ENCODE results near the gene CPSF4L.

CPSF4L gene

DNA sequence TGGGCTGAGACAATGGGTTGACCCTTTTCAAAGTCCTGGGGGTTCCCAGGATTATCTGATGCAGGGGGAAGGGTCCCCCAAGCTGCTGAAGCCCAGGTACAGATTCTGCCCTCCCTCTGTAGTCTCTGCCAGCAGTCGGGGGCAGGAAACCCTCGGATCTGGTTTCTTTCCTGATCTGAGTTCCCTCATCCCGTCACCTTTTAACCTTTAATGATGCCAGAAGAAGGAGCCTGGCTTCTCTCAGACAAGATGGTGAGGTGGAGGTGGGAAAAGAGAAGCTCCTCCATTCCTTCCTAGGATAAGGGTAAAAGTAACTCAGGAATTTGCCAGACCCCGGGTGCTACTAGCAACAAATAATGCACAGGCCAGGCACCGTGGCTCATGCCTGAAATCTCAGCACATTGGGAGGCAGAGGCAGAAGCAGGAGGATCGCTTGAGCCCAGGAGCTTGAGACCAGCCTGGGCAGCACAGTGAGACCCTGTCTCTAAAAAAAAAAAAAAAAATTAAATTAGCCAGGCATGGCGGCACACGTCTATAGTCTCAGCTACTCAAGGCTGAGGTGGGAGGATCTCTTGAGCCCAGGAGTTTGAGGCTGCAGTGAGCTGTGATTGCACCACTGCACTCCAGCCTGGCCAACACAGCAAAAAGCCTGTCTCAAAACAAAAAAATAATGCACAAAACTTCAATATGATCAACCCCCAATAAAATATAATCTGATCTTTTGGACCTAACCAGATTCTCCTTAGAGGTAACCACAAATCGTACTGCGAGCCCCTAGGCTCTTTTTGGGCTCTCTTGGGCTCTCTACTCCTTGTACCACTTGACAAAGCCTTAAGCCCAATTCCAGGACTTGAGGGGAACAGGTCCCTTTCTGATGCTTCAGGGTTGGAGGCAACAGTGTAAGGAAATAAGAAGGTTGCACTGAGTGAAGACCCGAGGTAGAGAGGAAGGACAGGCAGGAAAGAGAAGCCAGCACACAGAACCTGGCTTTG is 44.5 kb upstream of the CPSF4L start:
- DNase-seq (ENCODE audit: low spot score) = no peak
- Histone ChIP-seq H3K27ac (peak overlapping the region; percentile 81 to 100), H3K4me3 (peak overlapping the region; percentile 100)
- TF ChIP-seq, protein P1, sequence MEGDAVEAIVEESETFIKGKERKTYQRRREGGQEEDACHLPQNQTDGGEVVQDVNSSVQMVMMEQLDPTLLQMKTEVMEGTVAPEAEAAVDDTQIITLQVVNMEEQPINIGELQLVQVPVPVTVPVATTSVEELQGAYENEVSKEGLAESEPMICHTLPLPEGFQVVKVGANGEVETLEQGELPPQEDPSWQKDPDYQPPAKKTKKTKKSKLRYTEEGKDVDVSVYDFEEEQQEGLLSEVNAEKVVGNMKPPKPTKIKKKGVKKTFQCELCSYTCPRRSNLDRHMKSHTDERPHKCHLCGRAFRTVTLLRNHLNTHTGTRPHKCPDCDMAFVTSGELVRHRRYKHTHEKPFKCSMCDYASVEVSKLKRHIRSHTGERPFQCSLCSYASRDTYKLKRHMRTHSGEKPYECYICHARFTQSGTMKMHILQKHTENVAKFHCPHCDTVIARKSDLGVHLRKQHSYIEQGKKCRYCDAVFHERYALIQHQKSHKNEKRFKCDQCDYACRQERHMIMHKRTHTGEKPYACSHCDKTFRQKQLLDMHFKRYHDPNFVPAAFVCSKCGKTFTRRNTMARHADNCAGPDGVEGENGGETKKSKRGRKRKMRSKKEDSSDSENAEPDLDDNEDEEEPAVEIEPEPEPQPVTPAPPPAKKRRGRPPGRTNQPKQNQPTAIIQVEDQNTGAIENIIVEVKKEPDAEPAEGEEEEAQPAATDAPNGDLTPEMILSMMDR (IDR thresholded peaks at IDR 0.05) = no peak

DNA sequence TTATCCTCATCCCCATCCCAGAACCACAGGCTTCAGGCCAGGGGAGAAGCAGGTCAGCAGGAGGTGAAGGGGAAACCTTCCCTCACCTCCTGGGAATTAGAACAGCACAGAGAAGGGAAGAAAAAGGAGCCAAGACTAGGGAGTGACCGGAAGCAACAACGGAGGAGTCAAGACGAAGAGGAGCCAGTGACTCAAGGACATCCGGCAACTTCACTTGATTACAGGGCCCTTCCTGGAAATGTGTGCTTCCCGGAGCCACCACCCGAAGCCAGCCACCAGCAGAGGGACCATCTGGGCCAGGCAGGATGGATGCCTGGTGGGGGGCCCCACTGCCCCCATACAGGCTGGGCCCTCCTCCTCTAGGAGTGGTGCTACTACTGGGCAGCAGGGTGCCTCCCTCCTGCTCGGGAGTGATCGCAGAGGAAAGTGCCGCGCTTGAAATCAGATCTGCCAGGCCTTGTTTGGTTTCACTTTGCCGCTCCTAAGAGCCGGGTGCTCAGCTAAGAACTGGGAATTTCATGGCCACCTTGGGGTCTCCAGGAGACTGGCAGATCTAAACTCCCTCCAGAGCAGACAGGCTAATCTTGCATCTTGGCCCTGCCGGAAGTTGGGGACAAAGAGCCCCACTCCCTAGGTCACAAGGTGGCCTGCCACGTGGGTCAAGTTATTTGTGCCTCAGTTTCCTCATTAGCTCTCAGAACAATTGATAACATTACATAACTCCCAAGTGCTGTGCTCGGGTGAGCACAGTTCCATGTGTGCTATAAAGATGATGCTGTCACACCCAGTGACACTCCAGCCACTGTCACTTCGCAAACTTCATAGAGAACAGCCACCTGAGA is 43.5 kb upstream of the CPSF4L start:
- TF ChIP-seq, protein P1 (IDR thresholded peaks at IDR 0.05) = no peak
- DNase-seq (ENCODE audit: low spot score) = peak; percentile 90
- Histone ChIP-seq H3K27ac (peak overlapping the region; percentile 81 to 100), H3K4me3 (peak overlapping the region; percentile 70)

DNA sequence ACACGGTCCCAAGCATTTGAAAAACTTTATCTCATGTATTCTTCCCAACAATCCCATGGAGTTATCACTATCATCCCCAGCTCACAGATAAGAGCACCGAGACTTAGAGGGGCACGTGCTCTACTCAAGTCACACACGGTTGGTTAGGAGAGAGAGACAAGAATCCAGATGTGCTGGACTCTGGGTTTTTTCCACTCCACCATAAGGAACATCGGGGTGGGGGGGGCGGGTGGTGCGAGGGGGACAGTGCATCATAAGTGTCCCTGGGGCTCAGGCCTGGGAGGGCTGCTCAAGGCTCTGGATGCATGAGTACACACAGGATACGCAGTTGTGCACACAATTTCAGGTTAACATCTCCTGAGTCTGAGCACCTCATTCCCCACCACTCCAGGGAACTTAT is 42.8 kb upstream of the CPSF4L start:
- no peak for DNase-seq (ENCODE audit: low spot score)
- TF ChIP-seq, protein P1 (IDR thresholded peaks at IDR 0.05) = no peak
- Histone ChIP-seq H3K27ac (peak overlapping the region; percentile 81 to 100), H3K4me3 (peak overlapping the region; percentile 70)

DNA sequence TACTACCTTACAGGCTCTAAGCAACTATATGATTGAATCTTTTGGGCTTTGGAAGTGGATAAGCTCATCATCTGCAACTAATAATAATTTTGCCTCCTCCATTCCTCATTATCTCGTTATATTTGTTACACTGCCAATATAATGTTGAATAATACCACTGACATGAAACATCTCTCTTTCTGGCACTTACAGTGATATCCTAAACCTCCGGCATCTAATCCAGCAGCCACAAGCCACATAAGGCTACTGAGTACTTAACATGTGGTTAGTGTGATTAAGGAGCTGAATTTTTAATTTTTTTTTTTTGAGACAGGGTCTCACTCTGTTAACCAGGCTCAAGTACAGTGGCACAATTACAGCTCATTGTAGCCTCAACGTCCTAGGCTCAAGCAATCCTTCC is 40.5 kb upstream of the CPSF4L start:
- DNase-seq (ENCODE audit: low spot score) = no peak
- no peak overlapping the region for H3K4me3 ChIP-seq
- TF ChIP-seq, protein P1 (IDR thresholded peaks at IDR 0.05) = no peak
- no peak overlapping the region for H3K27ac ChIP-seq

DNA sequence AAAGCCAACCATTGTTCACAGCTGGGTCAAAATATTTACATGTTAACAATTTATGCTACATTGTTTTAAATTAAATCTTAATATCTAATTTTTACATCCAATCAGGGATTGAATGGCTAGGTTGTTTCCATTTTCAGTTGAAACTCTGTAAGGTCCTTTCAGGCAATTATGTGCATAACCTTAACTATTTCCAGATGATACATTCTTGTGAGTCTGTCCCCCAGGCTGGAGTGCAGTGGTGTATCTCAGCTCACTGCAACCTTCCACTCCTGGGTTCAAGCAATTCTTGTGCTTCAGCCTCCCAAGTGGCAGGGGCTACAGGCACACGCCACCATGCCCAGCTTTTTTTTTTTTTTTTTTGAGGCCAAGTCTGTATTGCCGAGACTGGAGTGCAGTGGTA is 39.7 kb upstream of the CPSF4L start:
- TF ChIP-seq, protein P1 (IDR thresholded peaks at IDR 0.05) = no peak
- no peak overlapping the region for H3K27ac ChIP-seq
- DNase-seq (ENCODE audit: low spot score) = no peak
- no peak overlapping the region for H3K4me3 ChIP-seq

DNA sequence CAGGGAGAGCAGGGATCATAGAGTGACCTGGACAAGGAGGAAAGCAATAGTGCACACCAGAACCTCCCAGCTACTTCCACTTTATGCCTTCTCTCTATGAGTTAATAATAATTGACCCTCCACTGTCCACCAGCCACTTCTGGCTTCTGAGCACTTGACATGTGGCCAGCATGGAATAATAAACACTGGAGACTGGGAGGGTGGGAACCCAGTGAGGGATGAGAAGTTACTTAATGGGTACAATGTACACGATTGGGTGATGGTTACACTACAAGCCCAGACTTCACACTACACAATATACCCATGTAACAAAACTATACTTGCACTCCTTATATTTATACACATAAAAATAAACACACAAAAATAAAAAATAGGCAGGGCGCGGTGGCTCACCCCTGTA is 38.7 kb upstream of the CPSF4L start:
- Histone ChIP-seq H3K4me3 (no peak overlapping the region), H3K27ac (peak overlapping the region in 1 of 2 donors; percentile 45)
- TF ChIP-seq, protein P1 (IDR thresholded peaks at IDR 0.05) = no peak
- DNase-seq (ENCODE audit: low spot score) = no peak

Measured in coronary artery (tissue), 2 donors.